ENCODE measurements around the gene MAML2. TPM values are rescaled to one million over a fixed set of nuclear protein-coding genes. Genes with fewer than 3 reads are reported as not detected.

MAML2 gene
- total RNA-seq, 1 donor from 2014 or later: 11.8 TPM

- Mint-ChIP-seq H3K4me3 (ENCODE audit: low read depth) (no peak overlapping the region), H3K36me3 (ENCODE audit: low read depth) (peaks cover 5% of the 10 kb centered on the region), H3K4me1 (ENCODE audit: low read depth) (peaks cover 58% of the 10 kb centered on the region), H3K27me3 (ENCODE audit: low read depth) (no peaks in the 10 kb centered on the region), H3K27ac (no peak overlapping the region), H3K9me3 (no peaks in the 10 kb centered on the region)
- intact Hi-C loops (cut with micrococcal nuclease): loop anchor here (2.0 kb wide), 1 partner anchor 15 kb away; no protein-coding TSS in a partner anchor
- DNase-seq (ENCODE audit: low spot score): no peak
These were observed 129.5 kb downstream of the MAML2 start for GRCh38 chr11:96213500-96213899.

- Mint-ChIP-seq H3K4me1 (ENCODE audit: low read depth) (peaks cover 71% of the 10 kb centered on the region), H3K4me3 (ENCODE audit: low read depth) (peak overlapping the region; percentile 54), H3K27me3 (ENCODE audit: low read depth) (no peaks in the 10 kb centered on the region), H3K9me3 (no peaks in the 10 kb centered on the region), H3K27ac (peak overlapping the region; percentile 92), H3K36me3 (ENCODE audit: low read depth) (peaks cover 5% of the 10 kb centered on the region)
- intact Hi-C loops (cut with micrococcal nuclease): no loop called here
- DNase-seq (ENCODE audit: low spot score): no peak
These were observed 131.6 kb downstream of the MAML2 start for GRCh38 chr11:96211436-96211835.

GRCh38 chr11:96207459-96208449 is 135.2 kb downstream of the MAML2 start:
- H3K4me1 Mint-ChIP-seq (ENCODE audit: low read depth): peaks cover 76% of the 10 kb centered on the region
- intact Hi-C loops (cut with micrococcal nuclease): loop anchor here (2.0 to 5.0 kb wide), 3 partner anchors 35 to 195 kb away; no protein-coding TSS in a partner anchor
- no peak for DNase-seq (ENCODE audit: low spot score)
- H3K27ac Mint-ChIP-seq: peak overlapping the region; percentile 85
- H3K36me3 Mint-ChIP-seq (ENCODE audit: low read depth): peaks cover 5% of the 10 kb centered on the region
- H3K9me3 Mint-ChIP-seq: no peaks in the 10 kb centered on the region
- H3K4me3 Mint-ChIP-seq (ENCODE audit: low read depth): peak overlapping the region; percentile 48
- H3K27me3 Mint-ChIP-seq (ENCODE audit: low read depth): no peaks in the 10 kb centered on the region

DNA sequence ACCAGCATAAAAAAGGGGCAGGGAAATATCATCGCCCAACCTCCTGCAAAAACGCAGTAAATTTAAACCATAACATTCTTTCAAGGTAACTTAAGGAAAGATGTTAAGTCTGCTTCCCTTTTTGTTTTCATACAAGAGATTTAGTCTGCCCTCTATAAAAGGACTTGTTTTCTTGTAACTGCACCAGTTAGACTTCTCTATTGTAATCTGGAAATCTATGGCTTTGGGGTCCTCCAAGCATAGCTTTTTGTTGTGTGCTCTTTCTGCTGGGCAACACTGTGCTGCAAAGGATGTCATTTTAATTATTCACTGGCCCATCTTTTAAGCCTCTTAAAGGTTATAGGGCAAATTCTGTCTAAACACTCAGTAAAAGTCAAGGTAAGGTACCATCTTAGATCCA is 136.0 kb downstream of the MAML2 start:
- H3K27ac Mint-ChIP-seq: peak overlapping the region; percentile 85
- peak overlapping the region; percentile 48 for H3K4me3 Mint-ChIP-seq (ENCODE audit: low read depth)
- H3K9me3 Mint-ChIP-seq: no peaks in the 10 kb centered on the region
- peaks cover 5% of the 10 kb centered on the region for H3K36me3 Mint-ChIP-seq (ENCODE audit: low read depth)
- H3K27me3 Mint-ChIP-seq (ENCODE audit: low read depth): no peaks in the 10 kb centered on the region
- H3K4me1 Mint-ChIP-seq (ENCODE audit: low read depth): peaks cover 68% of the 10 kb centered on the region
- intact Hi-C loops (cut with micrococcal nuclease): loop anchor here (2.0 to 5.0 kb wide), 3 partner anchors 36 to 195 kb away; no protein-coding TSS in a partner anchor
- DNase-seq (ENCODE audit: low spot score): no peak

DNA sequence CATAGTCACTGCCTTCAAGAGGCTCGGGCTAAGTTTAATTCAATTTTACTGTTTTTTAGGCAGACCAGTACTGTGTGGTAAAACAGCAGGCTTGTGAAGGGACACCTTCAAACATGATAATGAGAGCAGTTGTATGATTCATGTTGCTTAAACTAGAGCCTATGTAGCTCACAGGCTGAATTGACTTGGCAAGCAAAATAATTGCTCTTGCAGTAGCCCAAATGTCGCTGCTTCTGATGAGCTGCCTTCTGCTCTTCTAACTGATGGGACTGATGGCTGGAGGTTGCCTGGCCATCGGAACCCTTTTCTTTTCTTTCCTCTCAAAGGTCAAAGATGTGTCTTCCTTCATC is 137.6 kb downstream of the MAML2 start:
- peak overlapping the region; percentile 34 for H3K4me3 Mint-ChIP-seq (ENCODE audit: low read depth)
- peaks cover 3% of the 10 kb centered on the region for H3K36me3 Mint-ChIP-seq (ENCODE audit: low read depth)
- peak overlapping the region; percentile 85 for H3K27ac Mint-ChIP-seq
- intact Hi-C loops (cut with micrococcal nuclease): loop anchor here (1.0 to 5.0 kb wide), 5 partner anchors 17 to 193 kb away; partner anchors contain the start of gene MAML2
- no peaks in the 10 kb centered on the region for H3K27me3 Mint-ChIP-seq (ENCODE audit: low read depth)
- DNase-seq (ENCODE audit: low spot score): no peak
- H3K4me1 Mint-ChIP-seq (ENCODE audit: low read depth): peaks cover 61% of the 10 kb centered on the region
- no peaks in the 10 kb centered on the region for H3K9me3 Mint-ChIP-seq

GRCh38 chr11:96204721-96205459 is 138.1 kb downstream of the MAML2 start:
- intact Hi-C loops (cut with micrococcal nuclease): loop anchor here (1.0 to 5.0 kb wide), 5 partner anchors 17 to 193 kb away; partner anchors contain the start of gene MAML2
- Mint-ChIP-seq H3K4me1 (ENCODE audit: low read depth) (peaks cover 64% of the 10 kb centered on the region), H3K27me3 (ENCODE audit: low read depth) (no peaks in the 10 kb centered on the region), H3K4me3 (ENCODE audit: low read depth) (peak overlapping the region; percentile 19), H3K27ac (peak overlapping the region; percentile 85), H3K36me3 (ENCODE audit: low read depth) (peaks cover 3% of the 10 kb centered on the region), H3K9me3 (no peaks in the 10 kb centered on the region)
- no peak for DNase-seq (ENCODE audit: low spot score)

GRCh38 chr11:96204366-96204659 is 138.7 kb downstream of the MAML2 start:
- Mint-ChIP-seq H3K27me3 (ENCODE audit: low read depth) (no peaks in the 10 kb centered on the region), H3K27ac (peak overlapping the region; percentile 85), H3K9me3 (no peaks in the 10 kb centered on the region), H3K4me3 (ENCODE audit: low read depth) (peak overlapping the region; percentile 7), H3K4me1 (ENCODE audit: low read depth) (peaks cover 69% of the 10 kb centered on the region), H3K36me3 (ENCODE audit: low read depth) (peaks cover 8% of the 10 kb centered on the region)
- intact Hi-C loops (cut with micrococcal nuclease): no loop called here
- DNase-seq (ENCODE audit: low spot score): no peak

GRCh38 chr11:96203567-96204365 is 139.2 kb downstream of the MAML2 start:
- Mint-ChIP-seq H3K27me3 (ENCODE audit: low read depth) (no peaks in the 10 kb centered on the region), H3K4me1 (ENCODE audit: low read depth) (peaks cover 67% of the 10 kb centered on the region), H3K9me3 (no peaks in the 10 kb centered on the region), H3K36me3 (ENCODE audit: low read depth) (peaks cover 10% of the 10 kb centered on the region), H3K4me3 (ENCODE audit: low read depth) (peak overlapping the region; percentile 7), H3K27ac (peak overlapping the region; percentile 85)
- DNase-seq (ENCODE audit: low spot score): no peak
- intact Hi-C loops (cut with micrococcal nuclease): no loop called here

- H3K27me3 Mint-ChIP-seq (ENCODE audit: low read depth): no peaks in the 10 kb centered on the region
- H3K4me1 Mint-ChIP-seq (ENCODE audit: low read depth): peaks cover 59% of the 10 kb centered on the region
- H3K4me3 Mint-ChIP-seq (ENCODE audit: low read depth): no peak overlapping the region
- DNase-seq (ENCODE audit: low spot score): no peak
- H3K9me3 Mint-ChIP-seq: no peaks in the 10 kb centered on the region
- intact Hi-C loops (cut with micrococcal nuclease): no loop called here
- peak overlapping the region; percentile 80 for H3K27ac Mint-ChIP-seq
- H3K36me3 Mint-ChIP-seq (ENCODE audit: low read depth): peaks cover 26% of the 10 kb centered on the region
These were observed 142.8 kb downstream of the MAML2 start for GRCh38 chr11:96200243-96200642.

- H3K4me1 Mint-ChIP-seq (ENCODE audit: low read depth): peaks cover 59% of the 10 kb centered on the region
- H3K27ac Mint-ChIP-seq: peak overlapping the region; percentile 80
- no peaks in the 10 kb centered on the region for H3K9me3 Mint-ChIP-seq
- intact Hi-C loops (cut with micrococcal nuclease): loop anchor here (2.0 kb wide), 1 partner anchor 13 kb away; no protein-coding TSS in a partner anchor
- H3K27me3 Mint-ChIP-seq (ENCODE audit: low read depth): no peaks in the 10 kb centered on the region
- DNase-seq (ENCODE audit: low spot score): no peak
- no peak overlapping the region for H3K4me3 Mint-ChIP-seq (ENCODE audit: low read depth)
- peaks cover 26% of the 10 kb centered on the region for H3K36me3 Mint-ChIP-seq (ENCODE audit: low read depth)
These were observed 143.4 kb downstream of the MAML2 start for GRCh38 chr11:96199563-96200025.

DNA sequence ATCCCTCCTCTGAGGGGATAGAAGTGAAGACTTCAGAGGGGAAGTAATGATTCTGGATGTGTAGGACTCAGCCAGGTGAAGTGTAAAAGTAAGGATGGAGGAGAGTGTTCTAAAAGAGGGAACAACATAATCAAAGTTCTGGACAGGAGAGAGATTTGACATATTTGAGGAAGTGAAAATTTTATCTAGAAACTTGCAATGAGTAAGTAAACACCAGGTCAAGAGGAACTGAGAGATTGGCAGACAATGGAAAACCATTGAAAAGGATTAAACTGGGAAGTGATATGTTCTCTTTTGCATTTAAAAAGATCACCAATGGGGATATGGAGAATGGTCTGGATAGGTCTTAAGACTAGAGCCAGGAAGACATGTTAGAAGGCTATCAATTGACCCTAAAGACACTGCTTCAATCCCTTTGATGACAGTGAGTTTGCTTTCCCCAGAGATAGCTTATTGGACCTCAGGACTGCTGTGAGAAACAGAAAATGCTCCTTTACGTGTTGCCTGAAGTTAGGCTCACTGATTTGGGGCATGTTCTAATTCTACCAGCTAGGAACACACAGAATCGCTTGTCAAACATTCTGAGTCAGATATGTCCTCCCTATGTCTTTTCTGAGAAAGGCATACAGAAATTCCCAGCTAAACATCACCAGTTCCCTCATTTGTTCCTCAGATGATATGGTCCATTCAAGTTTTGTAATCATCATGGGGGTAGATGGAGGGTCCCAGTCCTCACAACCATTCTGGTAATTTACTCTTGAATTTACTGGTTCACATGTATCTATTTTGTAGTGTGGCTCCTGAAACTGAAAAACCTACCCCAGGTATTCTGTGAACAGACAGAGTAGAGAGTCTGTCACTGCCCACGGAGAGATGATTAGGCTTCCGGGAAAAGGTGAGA is 144.9 kb downstream of the MAML2 start:
- Mint-ChIP-seq H3K27me3 (ENCODE audit: low read depth) (no peaks in the 10 kb centered on the region), H3K36me3 (ENCODE audit: low read depth) (peaks cover 26% of the 10 kb centered on the region), H3K4me3 (ENCODE audit: low read depth) (no peak overlapping the region), H3K4me1 (ENCODE audit: low read depth) (peaks cover 63% of the 10 kb centered on the region), H3K27ac (peak overlapping the region; percentile 68), H3K9me3 (no peaks in the 10 kb centered on the region)
- intact Hi-C loops (cut with micrococcal nuclease): loop anchor here (1.0 to 2.0 kb wide), 2 partner anchors 9 to 15 kb away; no protein-coding TSS in a partner anchor
- no peak for DNase-seq (ENCODE audit: low spot score)

Measured in activated T-helper 2 cell treated with anti-CD3 and anti-CD28 coated beads, Interferon-gamma antibody, Interleukin-2, Interleukin-4, amounts not matched to agents 10 μg/mL and 5 μg/mL and 100 μg/mL, durations not matched to agents 14 hours and 24 hours and 36 hours (primary cell).